Measurements from ENCODE around the gene TCF4. TPM values are rescaled to one million over a fixed set of nuclear protein-coding genes. Genes with fewer than 3 reads are reported as not detected.

TCF4 gene
- total and polyA plus RNA-seq, 8 donors = 5.1 to 187 (median 39.9) TPM

DNA sequence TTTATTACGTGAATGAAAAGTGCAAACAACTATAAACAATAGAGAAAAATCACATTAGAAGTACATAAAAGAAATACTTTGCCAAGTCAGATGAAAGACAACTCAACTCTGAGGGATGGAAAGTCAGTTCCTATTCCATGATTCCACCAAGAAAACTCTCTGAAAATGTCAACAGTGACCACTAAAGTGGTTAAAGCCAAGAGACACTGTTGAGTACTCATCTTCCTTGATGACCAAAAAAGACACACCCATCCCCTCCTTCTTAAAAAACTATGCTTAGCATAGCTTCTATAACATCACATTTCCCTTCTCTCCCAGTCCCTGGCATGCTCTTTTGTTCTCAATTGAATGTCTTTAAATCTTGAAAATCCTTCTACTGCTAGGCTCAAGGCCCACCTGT lies 160.0 kb downstream of the TCF4 start:
- intact Hi-C loops (cut with DNase I; ENCODE audit: low total_unique reads) = no loop called here
- TF ChIP-seq POLR2A (IDR thresholded peaks at IDR 0.05) (no peak), EP300 (IDR thresholded peaks at IDR 0.05) (no peak), POLR2AphosphoS5 (IDR thresholded peaks at IDR 0.05) (no peak)
- TF ChIP-seq, protein P1, sequence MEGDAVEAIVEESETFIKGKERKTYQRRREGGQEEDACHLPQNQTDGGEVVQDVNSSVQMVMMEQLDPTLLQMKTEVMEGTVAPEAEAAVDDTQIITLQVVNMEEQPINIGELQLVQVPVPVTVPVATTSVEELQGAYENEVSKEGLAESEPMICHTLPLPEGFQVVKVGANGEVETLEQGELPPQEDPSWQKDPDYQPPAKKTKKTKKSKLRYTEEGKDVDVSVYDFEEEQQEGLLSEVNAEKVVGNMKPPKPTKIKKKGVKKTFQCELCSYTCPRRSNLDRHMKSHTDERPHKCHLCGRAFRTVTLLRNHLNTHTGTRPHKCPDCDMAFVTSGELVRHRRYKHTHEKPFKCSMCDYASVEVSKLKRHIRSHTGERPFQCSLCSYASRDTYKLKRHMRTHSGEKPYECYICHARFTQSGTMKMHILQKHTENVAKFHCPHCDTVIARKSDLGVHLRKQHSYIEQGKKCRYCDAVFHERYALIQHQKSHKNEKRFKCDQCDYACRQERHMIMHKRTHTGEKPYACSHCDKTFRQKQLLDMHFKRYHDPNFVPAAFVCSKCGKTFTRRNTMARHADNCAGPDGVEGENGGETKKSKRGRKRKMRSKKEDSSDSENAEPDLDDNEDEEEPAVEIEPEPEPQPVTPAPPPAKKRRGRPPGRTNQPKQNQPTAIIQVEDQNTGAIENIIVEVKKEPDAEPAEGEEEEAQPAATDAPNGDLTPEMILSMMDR (IDR thresholded peaks at IDR 0.05) = no peak
- H3K27ac ChIP-seq = no peak overlapping the region
- H3K4me3 ChIP-seq = no peak overlapping the region
- no peaks in the 10 kb centered on the region for H3K36me3 ChIP-seq
- no peaks in the 10 kb centered on the region for H3K27me3 ChIP-seq
- peaks cover 0 to 11% (median 0%) of the 10 kb centered on the region in 4 donors for H3K4me1 ChIP-seq
- no peaks in the 10 kb centered on the region for H3K9me3 ChIP-seq
- 26 to 68% (median 41%) methylated on average over 1 of the region's 1 CpG for WGBS, 5 donors
- DNase-seq = no peak

DNA sequence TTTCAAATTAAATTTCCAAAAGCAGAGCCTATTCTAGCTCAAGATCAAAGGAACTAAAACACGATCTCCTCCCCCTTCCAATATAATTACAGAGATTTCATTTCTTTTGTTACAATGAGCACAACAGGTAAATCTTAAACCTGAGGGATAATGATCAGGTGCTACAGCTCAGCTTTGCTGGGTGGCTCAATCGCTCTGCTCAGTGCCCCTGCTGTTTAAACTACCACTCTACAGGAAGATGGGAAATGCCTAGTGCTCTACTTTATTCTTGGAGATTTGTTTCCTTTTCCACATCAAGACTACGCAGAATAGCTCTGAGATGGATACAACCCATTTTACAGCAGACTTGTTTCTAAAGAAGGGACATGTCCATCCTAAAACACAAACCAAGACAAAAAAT lies 162.3 kb downstream of the TCF4 start:
- DNase-seq = no peak
- Histone ChIP-seq H3K4me3 (no peak overlapping the region), H3K4me1 (peaks cover 0 to 10% (median 3%) of the 10 kb centered on the region in 4 donors), H3K36me3 (no peaks in the 10 kb centered on the region), H3K9me3 (no peaks in the 10 kb centered on the region), H3K27me3 (no peaks in the 10 kb centered on the region), H3K27ac (no peak overlapping the region)
- 87 to 92% (median 88%) methylated on average over 3 of the region's 3 CpGs for WGBS, 5 donors
- TF ChIP-seq POLR2A (IDR thresholded peaks at IDR 0.05) (no peak), EP300 (IDR thresholded peaks at IDR 0.05) (no peak), POLR2AphosphoS5 (IDR thresholded peaks at IDR 0.05) (no peak)
- TF ChIP-seq, protein P1 (IDR thresholded peaks at IDR 0.05) = no peak
- intact Hi-C loops (cut with DNase I; ENCODE audit: low total_unique reads) = no loop called here

DNA sequence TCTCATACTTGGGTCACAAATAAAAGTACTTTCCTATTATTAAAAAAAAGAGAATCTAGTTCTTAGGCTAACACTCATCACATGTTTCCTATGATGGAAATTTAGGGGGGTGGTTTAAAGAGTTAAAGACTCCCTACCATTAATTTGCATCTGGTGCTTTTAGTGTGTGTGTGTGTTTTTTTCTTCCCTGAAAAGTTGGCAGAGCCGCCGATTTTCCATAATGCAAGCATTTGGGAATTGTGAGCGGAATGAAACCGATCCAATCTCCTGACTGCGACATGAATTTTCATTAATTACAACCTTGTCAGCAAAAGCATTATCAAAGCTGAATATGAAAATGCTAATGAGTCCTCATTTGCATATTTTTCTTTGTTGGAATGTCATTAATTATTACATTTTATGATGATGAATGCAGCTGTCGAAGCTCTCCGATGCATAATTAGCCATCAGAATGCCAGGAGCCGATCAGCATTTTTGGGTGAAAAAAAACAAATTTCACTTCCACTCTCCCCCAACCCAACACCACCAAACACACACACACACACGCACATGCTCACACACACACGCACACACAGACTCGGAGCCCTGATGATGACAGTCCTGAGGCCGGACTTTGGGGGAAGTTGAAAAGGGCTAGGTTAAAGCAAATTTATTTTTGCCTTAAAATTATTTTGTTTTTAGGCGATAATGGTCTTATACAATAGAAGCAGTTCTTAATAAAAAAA lies 165.4 kb downstream of the TCF4 start:
- Histone ChIP-seq H3K4me3 (peak overlapping the region; percentile 28 to 31 (median 30)), H3K36me3 (no peaks in the 10 kb centered on the region), H3K27ac (peak overlapping the region in 4 of 5 donors; percentile 56 to 80 (median 64)), H3K9me3 (no peaks in the 10 kb centered on the region), H3K27me3 (no peaks in the 10 kb centered on the region), H3K4me1 (peaks cover 0 to 14% (median 5%) of the 10 kb centered on the region in 4 donors)
- TF ChIP-seq EP300 (IDR thresholded peaks at IDR 0.05) = no peak
- DNase-seq = peak in 1 of 2 donors; percentile 87
- WGBS, 5 donors = 53 to 77% (median 67%) methylated on average over 13 of the region's 13 CpGs
- intact Hi-C loops (cut with DNase I; ENCODE audit: low total_unique reads) = no loop called here

DNA sequence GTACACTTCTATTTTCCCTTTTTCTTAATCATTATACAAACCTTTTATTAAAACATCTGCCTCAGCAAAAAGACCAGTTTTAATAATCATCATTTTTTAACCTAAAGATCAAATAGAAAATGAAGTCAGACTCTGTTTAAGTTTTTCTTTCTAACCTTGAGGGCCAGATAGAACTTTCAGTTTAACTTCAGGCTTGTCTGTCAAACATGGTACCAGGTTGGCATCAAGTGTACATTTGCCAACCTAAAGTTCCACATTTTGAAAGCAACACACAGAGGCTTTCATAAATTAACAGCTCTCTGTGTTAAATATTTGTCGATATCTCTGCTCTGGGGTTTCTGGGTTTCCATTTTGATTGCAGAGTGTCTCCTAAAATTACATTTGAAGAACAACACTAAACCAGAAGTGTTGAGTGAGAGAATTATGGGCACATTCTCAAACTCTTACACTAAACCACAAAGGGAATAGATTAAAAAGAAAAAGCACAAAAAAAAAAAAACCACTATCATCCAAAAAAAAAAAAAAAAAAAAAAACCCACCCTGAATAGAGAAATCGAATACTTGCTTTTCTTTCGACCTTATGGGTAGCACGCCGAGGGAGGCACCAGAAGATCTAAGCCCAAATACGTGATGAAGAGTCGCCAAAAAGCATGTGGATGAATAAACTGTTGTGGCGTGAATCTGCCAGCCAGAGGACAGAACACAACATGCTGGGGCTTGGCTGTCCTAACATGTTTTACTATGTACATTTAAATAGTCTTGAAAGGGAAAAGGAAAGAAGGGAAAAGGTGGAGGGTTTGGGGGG lies 166.2 kb downstream of the TCF4 start:
- Histone ChIP-seq H3K9me3 (no peaks in the 10 kb centered on the region), H3K4me3 (peak overlapping the region; percentile 28 to 31 (median 30)), H3K27ac (peak overlapping the region in 4 of 5 donors; percentile 56 to 80 (median 64)), H3K27me3 (no peaks in the 10 kb centered on the region), H3K4me1 (peaks cover 0 to 14% (median 5%) of the 10 kb centered on the region in 4 donors), H3K36me3 (no peaks in the 10 kb centered on the region)
- peak in 1 of 2 donors; percentile 54 for DNase-seq
- intact Hi-C loops (cut with DNase I; ENCODE audit: low total_unique reads) = no loop called here
- WGBS, 5 donors = 45 to 70% (median 57%) methylated on average over 8 of the region's 8 CpGs
- TF ChIP-seq, protein P1 (IDR thresholded peaks at IDR 0.05) = no peak
- TF ChIP-seq POLR2AphosphoS5 (IDR thresholded peaks at IDR 0.05) (no peak), POLR2A (IDR thresholded peaks at IDR 0.05) (no peak), EP300 (IDR thresholded peaks at IDR 0.05) (no peak)

Data from stomach (tissue), 9 donors.